ENCODE data around the gene CST1.

The CST1 gene

DNA sequence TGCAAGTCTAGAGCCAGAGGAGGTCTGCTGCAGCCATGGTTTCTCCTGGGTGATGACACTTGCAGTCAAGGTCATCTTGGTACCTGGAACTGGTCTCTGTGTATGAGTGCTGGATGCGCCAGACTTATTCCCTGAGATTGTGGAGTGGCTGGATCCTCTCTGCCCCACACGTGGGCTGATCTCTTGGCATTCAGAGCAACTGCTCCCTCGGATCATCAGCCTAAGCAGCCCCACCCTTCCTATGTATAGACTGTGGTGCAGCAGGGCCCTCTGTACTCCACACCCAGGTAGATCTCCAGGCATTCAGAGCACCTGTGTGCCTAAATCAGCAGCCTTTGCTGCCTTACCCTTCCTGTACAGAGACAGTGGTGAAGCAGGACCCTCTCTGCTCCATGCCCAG is 49.8 kb downstream of the CST1 start:
- no peak for DNase-seq

DNA sequence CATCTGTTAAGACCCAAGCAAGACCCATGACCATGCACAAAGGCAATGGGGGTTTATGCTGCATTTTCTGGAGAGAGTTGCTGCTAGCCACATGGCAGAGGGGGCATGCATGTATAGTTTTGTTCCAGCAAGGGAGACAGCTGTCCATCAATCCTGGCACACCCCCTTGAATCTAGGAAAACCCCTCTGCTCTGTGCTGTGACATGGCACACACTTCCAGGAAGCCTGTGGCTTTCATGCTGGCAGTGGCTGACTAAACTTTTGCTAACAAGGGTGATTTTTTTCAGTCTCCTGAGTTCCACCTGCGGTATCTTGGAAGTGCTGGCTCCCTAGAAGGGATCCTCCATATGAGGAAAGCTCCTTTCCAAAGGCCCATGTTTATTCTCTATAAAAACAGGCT is 52.8 kb downstream of the CST1 start:
- no peak for DNase-seq

Measured in CD4-positive, alpha-beta T cell treated with Interferon alpha-2 for 1 hour (primary cell).